ENCODE measurements around the gene HAVCR1.
A peak's percentile ranks its signal among the peaks of the same experiment; 100 is the strongest.

HAVCR1 gene

DNA sequence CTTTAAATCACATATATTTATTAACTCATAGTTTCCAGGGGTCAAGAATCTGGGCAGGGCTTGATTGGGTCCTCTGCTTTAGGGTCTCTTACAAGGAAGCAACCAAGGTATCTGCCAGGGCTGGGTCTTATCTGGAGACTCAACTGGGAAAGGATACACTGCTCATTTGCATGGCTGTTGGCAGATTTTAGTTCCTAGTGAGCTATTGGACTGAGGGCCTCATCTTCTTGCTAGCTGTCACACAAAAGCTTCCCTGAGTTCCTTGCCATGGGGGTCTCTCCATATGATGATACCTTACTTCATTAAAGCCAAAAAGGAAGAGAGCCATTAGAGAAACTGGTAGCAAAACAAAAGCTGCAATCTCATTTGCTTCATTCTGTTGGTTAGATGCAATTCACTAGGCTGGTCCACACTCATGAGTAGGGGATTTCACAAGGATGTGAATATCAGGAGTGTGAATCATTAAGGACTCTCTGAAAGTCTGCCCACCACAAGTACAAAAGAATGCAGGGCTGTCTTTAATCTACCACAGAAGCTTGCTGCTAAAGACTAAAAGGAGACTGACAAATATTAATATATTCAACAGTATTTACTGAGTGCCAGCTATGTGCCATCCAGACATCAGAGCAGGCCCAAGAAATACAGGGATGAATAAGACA lies 53.9 kb downstream of the HAVCR1 start:
- DNase-seq (ENCODE audit: low spot score): peak; percentile 44
- in situ Hi-C loops (cut with MboI; ENCODE audit: low pct_unique_long_range_greater_than_20kb, low sequenced_read_pairs, unreplicated experiment): no loop called here
- no peak for TF ChIP-seq CTCF (IDR thresholded peaks at IDR 0.05; ENCODE audit: extremely low read depth, insufficient read depth, missing control alignments)

DNA sequence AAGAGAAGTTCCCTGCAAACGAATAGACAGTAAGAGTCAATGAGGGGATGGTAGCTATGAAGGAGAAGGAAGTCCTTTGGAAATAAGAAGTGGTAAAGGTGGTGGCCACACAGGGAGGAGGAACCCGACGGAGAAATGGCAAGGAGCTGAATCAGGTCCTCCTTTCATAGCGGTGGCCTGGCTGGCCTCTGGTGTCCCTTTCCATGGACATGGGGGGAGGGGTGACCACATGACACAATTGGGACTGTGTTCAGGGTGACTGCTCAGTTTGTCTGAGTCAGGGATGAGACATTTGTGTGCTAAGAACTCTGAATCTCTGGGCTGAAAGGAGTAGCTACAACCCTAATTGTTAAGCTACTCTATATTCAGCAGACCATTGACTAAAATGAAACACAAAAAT lies 67.2 kb downstream of the HAVCR1 start:
- no peak for DNase-seq (ENCODE audit: low spot score)
- no peak for TF ChIP-seq CTCF (IDR thresholded peaks at IDR 0.05; ENCODE audit: extremely low read depth, insufficient read depth, missing control alignments)

GRCh38 chr5:156984064-156984463 lies 74.9 kb downstream of the HAVCR1 start:
- no peak for TF ChIP-seq CTCF (IDR thresholded peaks at IDR 0.05; ENCODE audit: extremely low read depth, insufficient read depth, missing control alignments)
- DNase-seq (ENCODE audit: low spot score): no peak
- in situ Hi-C loops (cut with MboI; ENCODE audit: low pct_unique_long_range_greater_than_20kb, low sequenced_read_pairs, unreplicated experiment): no loop called here

More for the DNA sequence above, 67.2 kb downstream of the HAVCR1 start:
- in situ Hi-C loops (cut with MboI; ENCODE audit: low pct_unique_long_range_greater_than_20kb, low sequenced_read_pairs, unreplicated experiment): no loop called here

DNA sequence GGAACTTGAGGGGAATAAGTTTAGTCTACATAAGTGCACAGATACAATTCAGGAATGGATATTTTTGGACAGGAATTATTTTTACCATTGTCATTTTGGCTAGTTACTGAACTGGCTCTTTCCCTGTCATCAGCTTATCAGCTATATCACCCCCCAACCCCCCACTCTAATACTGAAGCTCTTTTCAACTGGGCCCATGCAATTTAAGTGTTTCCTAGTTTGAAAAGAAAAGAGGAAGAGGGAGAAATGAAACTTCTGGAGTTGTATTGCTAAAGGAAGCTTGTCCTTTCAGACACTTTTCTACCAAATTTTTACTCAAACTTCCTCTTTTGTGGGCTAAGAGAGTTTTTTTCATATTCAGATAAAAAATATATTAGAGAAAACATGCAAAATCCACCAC lies 77.4 kb downstream of the HAVCR1 start:
- TF ChIP-seq CTCF (IDR thresholded peaks at IDR 0.05; ENCODE audit: extremely low read depth, insufficient read depth, missing control alignments): no peak
- in situ Hi-C loops (cut with MboI; ENCODE audit: low pct_unique_long_range_greater_than_20kb, low sequenced_read_pairs, unreplicated experiment): no loop called here
- DNase-seq (ENCODE audit: low spot score): no peak

All from GM13977 (cell line).